ENCODE results near the gene ZNF692.
A peak's percentile ranks its signal among the peaks of the same experiment; 100 is the strongest.
"Not testable (repeated sequence)": the region's sequence is repeated elsewhere in the genome, so short reads cannot be mapped to it uniquely, and the experiment has no call there.

The ZNF692 gene

GRCh38 chr1:248858891-248859889 lies at the start of gene ZNF692:
Gene ZNF692 (minus strand): TSS chr1:248859085. CDS start chr1:248858309, 776 bp downstream.
- DNase-seq = peak; percentile 98

- no peak for DNase-seq
These were observed 48.1 kb upstream of the ZNF692 start for GRCh38 chr1:248906753-248907661.

DNA sequence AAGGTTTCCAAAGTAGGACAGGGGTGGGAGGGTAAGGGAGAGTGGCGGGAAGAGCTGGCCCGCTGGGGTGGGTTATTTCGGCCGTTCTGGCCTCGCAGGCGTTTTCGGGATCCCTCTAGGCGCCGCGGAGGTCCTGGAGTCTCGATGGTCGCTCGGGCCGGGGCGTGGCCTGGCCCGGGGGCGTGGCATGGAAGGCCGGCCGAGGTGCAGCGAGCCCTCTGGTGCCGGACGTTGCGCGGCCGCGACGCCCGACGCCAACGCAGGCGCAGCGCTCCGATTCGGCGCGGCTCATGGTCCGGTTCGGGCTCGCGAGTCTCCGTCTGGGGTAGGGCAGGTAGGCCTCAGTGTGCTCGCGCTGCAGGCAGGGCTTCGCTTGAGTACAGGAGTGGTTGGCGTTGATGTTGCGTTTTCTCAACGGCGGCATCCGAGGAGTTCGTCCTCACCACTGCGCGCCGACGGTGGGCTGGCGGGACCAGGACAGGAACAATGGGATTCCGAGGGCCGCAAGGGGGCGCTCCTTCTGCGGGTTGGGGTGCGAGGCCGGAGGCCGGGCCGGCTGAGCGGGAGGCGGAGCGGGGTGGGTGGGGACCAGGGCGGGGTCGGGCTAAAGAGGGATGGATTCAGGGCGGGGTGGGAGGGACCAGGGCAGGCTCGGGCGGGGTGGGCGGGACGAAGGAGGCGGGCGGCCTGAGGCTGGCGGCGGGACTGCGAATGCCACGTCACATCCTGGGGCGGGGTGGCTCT lies 47.3 kb upstream of the ZNF692 start, which contains the start of gene PGBD2:
Gene PGBD2 (plus strand): TSS at position 227 of the 744 bp plus-strand sequence. CDS start 7,628 bp downstream, outside the sequence.
- peak; percentile 91 for DNase-seq

- DNase-seq = no peak
These were observed 46.8 kb upstream of the ZNF692 start for GRCh38 chr1:248905662-248906008.

GRCh38 chr1:248904437-248905216 lies 45.7 kb upstream of the ZNF692 start:
- no peak for DNase-seq

GRCh38 chr1:248901578-248901977 lies 42.7 kb upstream of the ZNF692 start:
- DNase-seq = no peak

GRCh38 chr1:248900637-248901036 lies 41.8 kb upstream of the ZNF692 start:
- no peak for DNase-seq

DNA sequence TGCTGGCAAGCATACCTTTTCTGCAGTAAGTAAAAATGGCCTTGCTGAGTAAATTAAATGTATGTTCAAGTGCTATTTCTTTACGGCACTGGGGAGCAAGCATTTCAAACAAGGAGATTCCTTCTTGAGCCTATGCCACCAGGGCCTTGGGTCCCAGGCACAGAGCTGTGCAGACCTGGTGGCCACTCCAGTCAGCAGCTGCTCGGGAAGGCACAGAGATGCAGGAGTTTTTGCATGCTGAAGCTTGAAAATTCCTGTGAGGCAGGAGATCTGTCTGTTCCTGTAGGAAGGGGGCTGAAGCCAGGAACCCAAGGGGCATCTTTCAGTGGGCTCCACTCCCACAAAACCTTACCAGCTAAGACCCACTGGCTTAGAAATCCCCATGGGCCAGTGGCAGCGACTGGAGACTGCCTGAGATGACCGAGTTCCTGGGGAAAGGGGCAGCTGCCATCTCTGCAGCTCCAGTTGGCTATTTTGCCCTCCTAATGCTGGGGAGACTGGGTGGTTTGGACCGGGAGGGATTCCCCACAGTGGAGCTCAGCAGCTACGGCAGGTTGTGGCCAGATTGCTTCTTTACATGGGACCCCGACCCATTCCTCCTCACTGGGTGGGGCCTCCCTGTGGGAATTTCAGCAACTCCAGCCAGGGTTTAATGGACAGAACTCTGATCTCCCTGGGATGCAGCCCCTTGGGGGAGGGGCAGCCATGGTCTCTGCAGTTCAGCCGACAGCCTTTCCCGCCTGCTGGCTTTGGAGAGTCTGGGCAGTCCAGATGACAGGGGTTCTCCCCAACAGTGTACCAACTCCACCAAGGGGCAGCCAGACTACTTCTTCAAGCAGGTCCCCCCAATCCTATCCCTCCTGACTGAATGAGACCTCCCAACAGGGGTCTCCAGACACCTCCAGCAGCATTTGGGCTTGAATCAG lies 38.8 kb upstream of the ZNF692 start:
- DNase-seq = no peak

- no peak for DNase-seq
These were observed 36.0 kb upstream of the ZNF692 start for GRCh38 chr1:248894837-248895236.

DNA sequence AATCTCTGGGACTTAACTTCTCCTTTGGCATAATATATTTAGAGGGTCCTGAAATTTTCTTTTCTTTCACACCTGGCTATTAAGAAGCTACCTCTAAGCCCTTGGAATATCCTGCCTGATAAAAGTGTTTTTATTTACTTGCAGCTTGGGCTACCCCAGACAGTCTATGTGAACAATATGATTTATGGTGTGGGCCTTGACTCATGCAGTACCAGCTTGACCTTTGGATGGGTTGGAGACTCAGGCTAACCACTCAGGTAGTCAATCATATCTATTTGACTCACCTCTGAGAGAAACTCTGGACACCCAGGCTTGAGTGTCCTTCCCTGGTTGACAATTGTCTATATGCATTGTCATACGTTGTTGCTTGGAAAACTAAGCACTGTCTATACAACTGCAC lies 33.7 kb upstream of the ZNF692 start:
- no peak for DNase-seq

- DNase-seq = no peak
These were observed 32.9 kb upstream of the ZNF692 start for GRCh38 chr1:248891758-248892157.

GRCh38 chr1:248890549-248891498 lies 31.9 kb upstream of the ZNF692 start:
- no peak for DNase-seq

DNA sequence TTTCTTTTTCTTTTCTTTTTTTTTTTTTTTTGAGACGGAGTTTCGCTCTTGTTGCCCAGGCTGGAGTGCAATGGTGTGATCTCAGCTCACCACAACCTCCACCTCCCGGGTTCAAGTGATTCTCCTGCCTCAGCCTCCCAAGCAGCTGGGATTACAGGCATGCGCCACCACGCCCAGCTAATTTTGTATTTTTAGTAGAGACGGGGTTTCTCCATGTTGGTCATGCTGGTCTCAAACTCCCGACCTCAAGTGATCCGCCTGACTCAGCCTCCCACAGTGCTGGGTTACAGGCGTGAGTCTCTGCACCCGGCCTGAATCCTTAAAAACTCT lies 31.0 kb upstream of the ZNF692 start:
- DNase-seq = not testable (repeated sequence)

GRCh38 chr1:248886237-248886895 lies 27.5 kb upstream of the ZNF692 start:
- no peak for DNase-seq

GRCh38 chr1:248885646-248886045 lies 26.8 kb upstream of the ZNF692 start:
- no peak for DNase-seq

GRCh38 chr1:248884632-248885295 lies 25.9 kb upstream of the ZNF692 start:
- DNase-seq = no peak

GRCh38 chr1:248882427-248882826 lies 23.5 kb upstream of the ZNF692 start:
- DNase-seq = not testable (repeated sequence)

- DNase-seq = no peak
These were observed 22.4 kb upstream of the ZNF692 start for GRCh38 chr1:248881261-248881660.
